SK-N-SH (cell line): ENCODE results near the gene P3H3. TPM values are rescaled to one million over a fixed set of nuclear protein-coding genes. Genes with fewer than 3 reads are reported as not detected.

Experiments
- CTCF ChIA-PET: fragments of 300-600, 350-600 bp; formaldehyde crosslinking; extraction: SDS; loops from one replicate; lab custom pipeline; 2021; lab: Yijun Ruan, JAX
- POLR2A ChIA-PET: fragments of 350-600 bp; sonication (Branson Sonifier 250); formaldehyde crosslinking; extraction: SDS; loops from one replicate; lab custom pipeline; 2020; ENCODE audit warnings: antibody characterized with exemption, inconsistent platforms; lab: Yijun Ruan, JAX
- DNase-seq: peaks from one replicate; pipeline ENCODE4 v3.0.0; 2012
- H2AFZ ChIP-seq: fragments of 200-600 bp; sonication (generic); 2 replicates; pipeline ENCODE4 v1.8.1; 2016; ENCODE audit warnings: antibody characterized with exemption, mild to moderate bottlenecking, low read depth
- H3F3A ChIP-seq: fragments of 200-600 bp; sonication (generic); replicated peaks from 2 replicates; pipeline ENCODE3; 2016; ENCODE audit warnings: antibody characterized with exemption, mild to moderate bottlenecking; ENCODE audit not compliant: insufficient read depth
- H3K27ac ChIP-seq, 2 experiments: fragments of 200-500 bp in 1 of 2; fragments of 200-600 bp in 1 of 2; sonication (Bioruptor generic) in 1 of 2; sonication (generic), shearing (Covaris generic) in 1 of 2; 2 replicates each; pipeline versions ENCODE4 v1.5.1 to v1.6.1; 2014 to 2016; ENCODE audit warnings: low read depth in 2 of 2, inconsistent platforms in 1 of 2, low read length in 1 of 2, mild to moderate bottlenecking in 1 of 2, mixed read lengths in 1 of 2
- H3K27me3 ChIP-seq: fragments of 200-600 bp; sonication (generic), shearing (Covaris generic); 2 replicates; pipeline ENCODE4 v1.6.1; 2016; ENCODE audit warnings: mixed run types; ENCODE audit not compliant: insufficient read depth
- H3K36me3 ChIP-seq, 2 experiments: fragments of 200-500 bp in 1 of 2; fragments of 200-600 bp in 1 of 2; sonication (Bioruptor generic) in 1 of 2; sonication (generic) in 1 of 2; replicated peaks in 1 of 2; 2 replicates each; pipeline versions ENCODE3 to v1.5.1; 2014 to 2016; ENCODE audit warnings: low read length in 1 of 2, mild to moderate bottlenecking in 1 of 2; ENCODE audit not compliant: insufficient read depth in 2 of 2, control insufficient read depth in 1 of 2
- H3K4me1 ChIP-seq, 2 experiments: fragments of 200-500 bp in 1 of 2; fragments of 200-600 bp in 1 of 2; sonication (Bioruptor generic) in 1 of 2; sonication (generic), shearing (Covaris generic) in 1 of 2; 2 replicates each; pipeline versions ENCODE4 v1.5.1 to v1.6.1; 2014 to 2016; ENCODE audit warnings: low read depth in 1 of 2, low read length in 1 of 2, mixed run types in 1 of 2; ENCODE audit not compliant: insufficient read depth in 2 of 2, control insufficient read depth in 1 of 2
- H3K4me2 ChIP-seq: fragments of 200-600 bp; sonication (generic), shearing (Covaris generic); 2 replicates; pipeline ENCODE4 v1.6.1; 2017; ENCODE audit warnings: mixed run types
- H3K4me3 ChIP-seq, 2 experiments: fragments of 200-500 bp in 1 of 2; fragments of 200-600 bp in 1 of 2; sonication (Bioruptor generic) in 1 of 2; sonication (generic), shearing (Covaris generic) in 1 of 2; 2 replicates each; pipeline versions ENCODE4 v1.5.1 to v1.8.1; 2014 to 2016; ENCODE audit warnings: low read depth in 2 of 2, inconsistent platforms in 1 of 2, low read length in 1 of 2, mild to moderate bottlenecking in 1 of 2, mixed read lengths in 1 of 2, moderate library complexity in 1 of 2
- H3K79me2 ChIP-seq: fragments of 200-600 bp; sonication (generic); 2 replicates; pipeline ENCODE4 v1.8.1; 2017; ENCODE audit warnings: mild to moderate bottlenecking; ENCODE audit not compliant: insufficient read depth
- H3K9ac ChIP-seq: fragments of 200-600 bp; sonication (generic); 2 replicates; pipeline ENCODE4 v1.6.1; 2017; ENCODE audit warnings: mixed run types
- H3K9me2 ChIP-seq: fragments of 200-600 bp; sonication (generic); 2 replicates; pipeline ENCODE4 v1.6.1; 2017; ENCODE audit warnings: mixed run types
- H3K9me3 ChIP-seq: fragments of 200-600 bp; sonication (generic); 2 replicates; pipeline ENCODE4 v1.6.1; 2017; ENCODE audit warnings: mixed run types, mild to moderate bottlenecking, moderate library complexity
- H4K20me1 ChIP-seq: fragments of 200-600 bp; sonication (generic); 2 replicates; pipeline ENCODE4 v1.6.1; 2017; ENCODE audit warnings: mild to moderate bottlenecking, mixed run types; ENCODE audit not compliant: insufficient read depth
- EP300 ChIP-seq, 2 experiments: IDR thresholded peaks; 2 replicates each; pipeline versions ENCODE4 v1.4.0 to v1.6.1; 2012; ENCODE audit warnings: borderline replicate concordance in 1 of 2, low read depth in 1 of 2, low read length in 1 of 2
- FOSL2 ChIP-seq: IDR thresholded peaks from 2 replicates; pipeline ENCODE4 v1.4.0; 2012; ENCODE audit warnings: low read depth, mild to moderate bottlenecking, moderate library complexity, borderline replicate concordance
- FOXJ3 ChIP-seq: sonication (generic); formaldehyde crosslinking; IDR thresholded peaks from 2 replicates; pipeline ENCODE4 v1.5.1; 2020; ENCODE audit warnings: mild to moderate bottlenecking, missing genetic modification reagents
- GABPA ChIP-seq: IDR thresholded peaks from 2 replicates; pipeline ENCODE4 v1.4.0; 2012; ENCODE audit warnings: low read depth, mild to moderate bottlenecking
- GATA2 ChIP-seq: sonication (generic); formaldehyde crosslinking; IDR thresholded peaks from 2 replicates; pipeline ENCODE4 v1.5.0; 2020; ENCODE audit warnings: mild to moderate bottlenecking, missing genetic modification reagents
- JUND ChIP-seq: IDR thresholded peaks from 2 replicates; pipeline ENCODE4 v1.4.0; 2012
- MXI1 ChIP-seq: IDR thresholded peaks from 2 replicates; pipeline ENCODE4 v1.6.1; 2012; ENCODE audit warnings: mild to moderate bottlenecking, low read depth, low read length, improper control_type of control experiment
- NRF1 ChIP-seq: IDR thresholded peaks from 2 replicates; pipeline ENCODE4 v1.6.1; 2012; ENCODE audit warnings: low read depth, mild to moderate bottlenecking, low read length
- POLR2AphosphoS5 ChIP-seq: IDR thresholded peaks from 2 replicates; pipeline ENCODE4 v1.6.1; 2012; ENCODE audit warnings: low read depth, low read length
- RCOR1 ChIP-seq: fragments of 150-350 bp; IDR thresholded peaks from 2 replicates; pipeline ENCODE4 v1.6.1; 2017; ENCODE audit warnings: antibody characterized with exemption, low read length
- RFX5 ChIP-seq: IDR thresholded peaks from 2 replicates; pipeline ENCODE4 v1.6.1; 2012; ENCODE audit warnings: mild to moderate bottlenecking, improper control_type of control experiment, low read length
- RXRA ChIP-seq: IDR thresholded peaks from 2 replicates; pipeline ENCODE4 v1.4.0; 2012; ENCODE audit warnings: low read depth, mild to moderate bottlenecking, borderline replicate concordance
- SMC3 ChIP-seq: IDR thresholded peaks from 2 replicates; pipeline ENCODE4 v1.6.1; 2012; ENCODE audit warnings: low read depth, low read length, improper control_type of control experiment
- TEAD4 ChIP-seq: IDR thresholded peaks from 2 replicates; pipeline ENCODE4 v1.4.0; 2012; ENCODE audit warnings: mild to moderate bottlenecking, borderline replicate concordance; ENCODE audit not compliant: insufficient read depth
- USF2 ChIP-seq: fragments of 150-350 bp; IDR thresholded peaks from 2 replicates; pipeline ENCODE4 v1.6.1; 2017; ENCODE audit warnings: antibody characterized with exemption, low read length, low read depth, borderline replicate concordance
- YY1 ChIP-seq: IDR thresholded peaks from 2 replicates; pipeline ENCODE4 v1.4.0; 2012; ENCODE audit warnings: low read depth, mild to moderate bottlenecking
- WGBS: methylation state at CpG from one replicate; pipeline ENCODE4 v1.1.6; 2017; ENCODE audit warnings: low lambda C conversion rate; 5-methylcytosine and 5-hydroxymethylcytosine counted together
- polyA plus RNA-seq, 3 experiments: library from polyadenylated mRNA; depleted of rRNA; stranded (reverse); fragments of >200 nt; gene quantifications; 2 replicates each; pipeline ENCODE4 v1.2.3, GENCODE V29; 2012
- TF ChIP-seq, protein P1 (sequence below): IDR thresholded peaks from 2 replicates; pipeline ENCODE4 v1.6.1; 2012; ENCODE audit warnings: mild to moderate bottlenecking, low read depth, low read length, moderate library complexity
- TF ChIP-seq, protein P2 (sequence below): fragments of 150-350 bp; IDR thresholded peaks from 2 replicates; pipeline ENCODE4 v1.6.1; 2016; ENCODE audit warnings: mild to moderate bottlenecking, low read depth, low read length

The P3H3 gene
- polyA plus RNA-seq, 1 of the 3 experiments (the other 2 are of a cell fraction): 74.6 TPM

- H3K4me2 ChIP-seq: no peak overlapping the region
- H3K79me2 ChIP-seq: peaks cover 40% of the 10 kb centered on the region
- no peak for DNase-seq
- no peak overlapping the region for H3K9ac ChIP-seq
- no peak overlapping the region for H3K4me3 ChIP-seq
- CTCF ChIA-PET: interaction anchor here (1.1 to 19.4 kb wide), 5 partner anchors 13 to 88 kb away, joined by 3 to 225 read pairs (median 11); partner anchors contain the start of genes P3H3, SPSB2 and TPI1
- 96% methylated on average over 14 of the region's 14 CpGs for WGBS
- H3K27ac ChIP-seq: no peak overlapping the region
- no peaks in the 10 kb centered on the region for H3K9me2 ChIP-seq
- peaks cover 16% of the 10 kb centered on the region for H3F3A ChIP-seq
- peaks cover 7 to 17% of the 10 kb centered on the region in 2 experiments for H3K4me1 ChIP-seq
- H3K27me3 ChIP-seq: no peaks in the 10 kb centered on the region
- H3K36me3 ChIP-seq: peaks cover 30 to 53% of the 10 kb centered on the region in 2 experiments
- H3K9me3 ChIP-seq: no peaks in the 10 kb centered on the region
- POLR2A ChIA-PET: interaction anchor here (1.0 to 1.2 kb wide), 2 partner anchors 9 to 12 kb away, joined by 4 read pairs; partner anchors contain the start of gene TPI1
- no peak for TF ChIP-seq GATA2 (CRISPR knock-in tag)
- TF ChIP-seq TEAD4: no peak
- TF ChIP-seq RXRA: no peak
- no peak for TF ChIP-seq MXI1
- no peak for TF ChIP-seq FOSL2
- no peak for TF ChIP-seq RCOR1
- TF ChIP-seq YY1: no peak
- TF ChIP-seq NRF1: no peak
- no peak for TF ChIP-seq RFX5
- no peak for TF ChIP-seq USF2
- TF ChIP-seq EP300 (IDR thresholded peaks at IDR 0.05; ENCODE audit: borderline replicate concordance in 1 of 2, low read depth in 1 of 2, low read length in 1 of 2): no peak
- no peak for TF ChIP-seq GABPA
- TF ChIP-seq POLR2AphosphoS5: no peak
- TF ChIP-seq FOXJ3 (CRISPR knock-in tag): no peak
- TF ChIP-seq, protein P1, sequence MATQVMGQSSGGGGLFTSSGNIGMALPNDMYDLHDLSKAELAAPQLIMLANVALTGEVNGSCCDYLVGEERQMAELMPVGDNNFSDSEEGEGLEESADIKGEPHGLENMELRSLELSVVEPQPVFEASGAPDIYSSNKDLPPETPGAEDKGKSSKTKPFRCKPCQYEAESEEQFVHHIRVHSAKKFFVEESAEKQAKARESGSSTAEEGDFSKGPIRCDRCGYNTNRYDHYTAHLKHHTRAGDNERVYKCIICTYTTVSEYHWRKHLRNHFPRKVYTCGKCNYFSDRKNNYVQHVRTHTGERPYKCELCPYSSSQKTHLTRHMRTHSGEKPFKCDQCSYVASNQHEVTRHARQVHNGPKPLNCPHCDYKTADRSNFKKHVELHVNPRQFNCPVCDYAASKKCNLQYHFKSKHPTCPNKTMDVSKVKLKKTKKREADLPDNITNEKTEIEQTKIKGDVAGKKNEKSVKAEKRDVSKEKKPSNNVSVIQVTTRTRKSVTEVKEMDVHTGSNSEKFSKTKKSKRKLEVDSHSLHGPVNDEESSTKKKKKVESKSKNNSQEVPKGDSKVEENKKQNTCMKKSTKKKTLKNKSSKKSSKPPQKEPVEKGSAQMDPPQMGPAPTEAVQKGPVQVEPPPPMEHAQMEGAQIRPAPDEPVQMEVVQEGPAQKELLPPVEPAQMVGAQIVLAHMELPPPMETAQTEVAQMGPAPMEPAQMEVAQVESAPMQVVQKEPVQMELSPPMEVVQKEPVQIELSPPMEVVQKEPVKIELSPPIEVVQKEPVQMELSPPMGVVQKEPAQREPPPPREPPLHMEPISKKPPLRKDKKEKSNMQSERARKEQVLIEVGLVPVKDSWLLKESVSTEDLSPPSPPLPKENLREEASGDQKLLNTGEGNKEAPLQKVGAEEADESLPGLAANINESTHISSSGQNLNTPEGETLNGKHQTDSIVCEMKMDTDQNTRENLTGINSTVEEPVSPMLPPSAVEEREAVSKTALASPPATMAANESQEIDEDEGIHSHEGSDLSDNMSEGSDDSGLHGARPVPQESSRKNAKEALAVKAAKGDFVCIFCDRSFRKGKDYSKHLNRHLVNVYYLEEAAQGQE: no peak
- TF ChIP-seq, protein P2, sequence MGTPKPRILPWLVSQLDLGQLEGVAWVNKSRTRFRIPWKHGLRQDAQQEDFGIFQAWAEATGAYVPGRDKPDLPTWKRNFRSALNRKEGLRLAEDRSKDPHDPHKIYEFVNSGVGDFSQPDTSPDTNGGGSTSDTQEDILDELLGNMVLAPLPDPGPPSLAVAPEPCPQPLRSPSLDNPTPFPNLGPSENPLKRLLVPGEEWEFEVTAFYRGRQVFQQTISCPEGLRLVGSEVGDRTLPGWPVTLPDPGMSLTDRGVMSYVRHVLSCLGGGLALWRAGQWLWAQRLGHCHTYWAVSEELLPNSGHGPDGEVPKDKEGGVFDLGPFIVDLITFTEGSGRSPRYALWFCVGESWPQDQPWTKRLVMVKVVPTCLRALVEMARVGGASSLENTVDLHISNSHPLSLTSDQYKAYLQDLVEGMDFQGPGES: no peak
- no peak for TF ChIP-seq SMC3
- TF ChIP-seq JUND: no peak
- no peaks in the 10 kb centered on the region; the same call in 1 of the 2 replicates for H4K20me1 ChIP-seq
- H2AFZ ChIP-seq: no peak overlapping the region
Measured at GRCh38 chr12:6855322-6855721, 27.1 kb downstream of the P3H3 start.
